Motor neuron (in vitro differentiated cells): Measurements from ENCODE around the gene RNF146. TPM values are rescaled to one million over a fixed set of nuclear protein-coding genes. Genes with fewer than 3 reads are reported as not detected.

Experiments
- ATAC-seq, 8 experiments: fragments of 200-7000 bp; cut with Tn5 transposase; replicated peaks in 6 of 8; 2 replicates each; pipeline ENCODE4 v1.8.0; 2021; ENCODE audit warnings: mild to moderate bottlenecking in 8 of 8, moderate library complexity in 8 of 8
- H3K27ac ChIP-seq, 2 donors: fragments of 250-450 bp; sonication (Bioruptor Pico); 2 replicates each; pipeline ENCODE4 v1.9.0; 2021; ENCODE audit warnings: antibody characterized with exemption in 2 of 2, mild to moderate bottlenecking in 2 of 2, moderate library complexity in 1 of 2
- H3K4me1 ChIP-seq, 2 donors: fragments of 250-450 bp; sonication (Bioruptor Pico); replicated peaks in 1 of 2; 2 replicates each; pipeline ENCODE4 v1.6.1; 2021; ENCODE audit warnings: antibody characterized with exemption in 2 of 2, mild to moderate bottlenecking in 2 of 2, moderate library complexity in 1 of 2
- H3K4me3 ChIP-seq, 5 donors: fragments of 250-450 bp; sonication (Bioruptor Pico); 2 replicates each; pipeline ENCODE4 v1.9.0; 2021; ENCODE audit warnings: antibody characterized with exemption in 5 of 5, mild to moderate bottlenecking in 5 of 5, moderate library complexity in 4 of 5
- WGBS, 10 experiments: fragments of 450-650 bp; shearing (Covaris generic); methylation state at CpG; one replicate each; pipeline ENCODE4 v1.0.0; 2022; 5-methylcytosine and 5-hydroxymethylcytosine counted together
- in situ Hi-C, 9 experiments: fragments of 400-800 bp; cut with MboI; loops; one replicate each; pipeline ENCODE4 v1.15.0; 2021; ENCODE audit warnings: low sequenced_read_pairs in 9 of 9, low pct_unique_long_range_greater_than_20kb in 2 of 9; ENCODE audit not compliant: unreplicated experiment in 9 of 9
- total RNA-seq, 8 experiments: library from RNA; unstranded; fragments of 300-600 nt; gene quantifications; 2 replicates each; pipeline versions ENCODE4 v1.2.3 to v1.2.4, GENCODE V29; 2022

The RNF146 gene
- total RNA-seq, 8 experiments from 2014 or later, result 34.8 to 80.8 (median 63.6) TPM

DNA sequence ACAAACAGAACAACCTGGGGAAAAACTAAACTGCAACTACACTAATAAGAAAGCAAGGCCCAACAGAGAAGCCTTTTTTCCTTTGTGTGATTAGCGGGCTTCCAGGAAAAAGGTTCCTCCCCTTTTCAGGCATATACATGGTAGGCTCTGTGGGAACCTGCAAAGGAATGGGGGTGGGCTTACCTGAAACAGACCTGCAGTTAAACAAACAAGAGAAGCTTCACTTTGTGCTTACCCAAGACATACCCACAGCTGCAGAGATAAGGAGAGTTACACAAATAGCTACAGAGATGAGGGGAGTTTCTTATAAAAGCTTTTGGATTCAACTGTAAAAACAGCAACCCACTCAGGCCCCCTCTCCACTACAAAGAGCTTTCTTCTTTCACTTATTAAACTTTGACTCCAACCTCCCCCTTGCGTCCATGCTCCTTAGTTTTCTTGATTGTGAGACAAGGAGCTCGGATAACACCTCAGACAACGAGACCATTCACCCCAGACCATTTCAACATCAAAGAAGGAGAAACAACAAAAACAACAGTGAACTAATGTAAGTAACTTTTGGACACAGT is 30.9 kb downstream of the RNF146 start:
- in situ Hi-C loops, result no loop called here

DNA sequence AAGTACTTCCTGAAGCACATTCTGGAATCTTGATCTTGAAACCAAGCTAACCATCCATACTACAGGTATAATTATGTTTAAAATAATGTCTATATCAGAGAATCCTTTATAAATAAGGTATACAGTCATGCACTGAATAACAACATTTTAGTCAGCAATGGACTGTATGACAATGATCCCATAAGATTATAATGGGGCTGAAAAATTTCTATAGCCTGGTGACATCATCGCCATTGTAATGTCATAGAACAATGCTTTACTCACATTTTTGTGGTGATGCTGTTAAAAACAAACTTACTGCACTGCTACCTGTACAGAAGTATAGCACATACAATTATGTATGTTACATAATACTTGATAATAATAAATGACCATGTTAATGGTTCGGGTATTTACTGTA is 31.8 kb downstream of the RNF146 start:
- Histone ChIP-seq H3K27ac (no peak overlapping the region), H3K4me3 (no peak overlapping the region), H3K4me1 (peaks cover 0 to 2% of the 10 kb centered on the region in 2 donors)
- in situ Hi-C loops, result no loop called here
- 42 to 100% (median 71%) methylated on average over 1 to 2 of the region's 2 CpGs; no CpG with 5 or more reads in 3 of the 10 experiments for WGBS, 10 experiments
- peak in 1 of 8 experiments; percentile 20 for ATAC-seq

More for the DNA sequence above, 30.9 kb downstream of the RNF146 start:
- 62 to 100% (median 100%) methylated on average over 1 to 4 of the region's 4 CpGs; no CpG with 5 or more reads in 1 of the 10 experiments for WGBS, 10 experiments
- Histone ChIP-seq H3K4me1 (peaks cover 0 to 2% of the 10 kb centered on the region in 2 donors), H3K27ac (no peak overlapping the region), H3K4me3 (no peak overlapping the region)
- ATAC-seq, result no peak

GRCh38 chr6:127299522-127300240 is 33.0 kb downstream of the RNF146 start:
- Histone ChIP-seq H3K4me3 (no peak overlapping the region), H3K4me1 (peaks cover 0 to 2% of the 10 kb centered on the region in 2 donors), H3K27ac (no peak overlapping the region)
- 76 to 100% (median 91%) methylated on average over 1 to 4 of the region's 4 CpGs for WGBS, 10 experiments
- peak in 1 of 8 experiments; percentile 50 for ATAC-seq
- in situ Hi-C loops, result loop anchor here in 3 of 9 experiments (25.0 kb wide), 1 partner anchor 238 kb away; no protein-coding TSS in a partner anchor

- Histone ChIP-seq H3K4me3 (no peak overlapping the region), H3K4me1 (no peaks in the 10 kb centered on the region), H3K27ac (no peak overlapping the region)
- in situ Hi-C loops, result loop anchor here in 3 of 9 experiments (25.0 kb wide), 1 partner anchor 237 kb away; no protein-coding TSS in a partner anchor
- peak in 3 of 8 experiments; percentile 57 to 89 (median 80) for ATAC-seq
Observed at GRCh38 chr6:127300411-127300810, 33.7 kb downstream of the RNF146 start.

GRCh38 chr6:127301199-127301700 is 34.6 kb downstream of the RNF146 start:
- Histone ChIP-seq H3K27ac (no peak overlapping the region), H3K4me1 (no peaks in the 10 kb centered on the region), H3K4me3 (no peak overlapping the region)
- 68 to 100% (median 97%) methylated on average over 2 to 6 of the region's 6 CpGs for WGBS, 10 experiments
- no peak for ATAC-seq
- in situ Hi-C loops, result loop anchor here in 3 of 9 experiments (25.0 kb wide), 1 partner anchor 236 kb away; no protein-coding TSS in a partner anchor

- no peaks in the 10 kb centered on the region for H3K4me1 ChIP-seq
- H3K4me3 ChIP-seq, result no peak overlapping the region
- H3K27ac ChIP-seq, result no peak overlapping the region
- in situ Hi-C loops, result loop anchor here in 3 of 9 experiments (25.0 kb wide), 1 partner anchor 234 kb away; no protein-coding TSS in a partner anchor
- ATAC-seq, result peak in 1 of 8 experiments; percentile 20
- WGBS, 10 experiments, result 28 to 100% (median 81%) methylated on average over 2 to 6 of the region's 6 CpGs
Observed at GRCh38 chr6:127302728-127303660, 36.3 kb downstream of the RNF146 start.

GRCh38 chr6:127303917-127304316 is 37.3 kb downstream of the RNF146 start:
- Histone ChIP-seq H3K4me1 (no peaks in the 10 kb centered on the region), H3K4me3 (no peak overlapping the region), H3K27ac (no peak overlapping the region)
- ATAC-seq, result no peak
- WGBS, 10 experiments, result 70 to 100% (median 99%) methylated on average over 1 to 3 of the region's 3 CpGs; no CpG with 5 or more reads in 4 of the 10 experiments
- in situ Hi-C loops, result loop anchor here in 3 of 9 experiments (25.0 kb wide), 1 partner anchor 233 kb away; no protein-coding TSS in a partner anchor

- Histone ChIP-seq H3K4me3 (no peak overlapping the region), H3K4me1 (no peaks in the 10 kb centered on the region), H3K27ac (no peak overlapping the region)
- ATAC-seq, result no peak
- in situ Hi-C loops, result loop anchor here in 3 of 9 experiments (25.0 kb wide), 1 partner anchor 232 kb away; no protein-coding TSS in a partner anchor
- WGBS, 10 experiments, result 78 to 100% (median 96%) methylated on average over 1 of the region's 1 CpG; no CpG with 5 or more reads in 2 of the 10 experiments
Observed at GRCh38 chr6:127305741-127306140, 39.1 kb downstream of the RNF146 start.

- Histone ChIP-seq H3K4me1 (no peaks in the 10 kb centered on the region), H3K4me3 (no peak overlapping the region), H3K27ac (no peak overlapping the region)
- ATAC-seq, result no peak
- in situ Hi-C loops, result loop anchor here in 3 of 9 experiments (25.0 kb wide), 1 partner anchor 220 kb away; no protein-coding TSS in a partner anchor
- 68 to 95% (median 87%) methylated on average over 2 to 6 of the region's 6 CpGs; no CpG with 5 or more reads in 1 of the 10 experiments for WGBS, 10 experiments
Observed at GRCh38 chr6:127317388-127318128, 50.9 kb downstream of the RNF146 start.

DNA sequence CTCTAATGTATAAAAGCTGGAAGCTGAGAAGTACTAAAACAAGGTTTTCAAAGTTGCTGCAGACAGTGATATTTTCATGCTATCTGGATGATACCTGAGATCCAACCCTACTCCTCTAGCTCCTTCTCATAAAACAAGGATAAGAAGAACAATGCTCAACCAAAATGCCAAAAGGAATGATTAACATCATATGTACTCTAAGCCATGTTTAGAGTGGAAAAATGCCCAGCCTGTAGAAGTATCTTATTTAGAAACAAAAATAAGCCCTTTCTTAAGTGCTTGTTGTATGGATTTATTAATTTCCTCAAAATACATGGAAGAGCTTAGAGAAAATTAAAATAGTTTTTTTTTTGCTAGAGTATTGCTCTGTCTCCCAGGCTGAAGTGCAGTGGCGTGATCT is 53.0 kb downstream of the RNF146 start:
- 100% methylated on average over 1 of the region's 1 CpG; no CpG with 5 or more reads in 7 of the 10 experiments for WGBS, 10 experiments
- ATAC-seq, result no peak
- Histone ChIP-seq H3K4me3 (no peak overlapping the region), H3K4me1 (no peaks in the 10 kb centered on the region), H3K27ac (no peak overlapping the region)
- in situ Hi-C loops, result loop anchor here in 3 of 9 experiments (25.0 kb wide), 1 partner anchor 218 kb away; no protein-coding TSS in a partner anchor

- Histone ChIP-seq H3K27ac (no peak overlapping the region), H3K4me3 (no peak overlapping the region), H3K4me1 (no peaks in the 10 kb centered on the region)
- ATAC-seq, result peak in 3 of 8 experiments; percentile 30 to 65 (median 37)
- in situ Hi-C loops, result no loop called here
Observed at GRCh38 chr6:127328043-127328609, 61.5 kb downstream of the RNF146 start.
